DMS153 treated with DMSO at 0.1 percent for 48 hours (cell line): ENCODE measurements around the gene GNAQ.

Experiments
- DNase-seq: peaks from one replicate; lab custom pipeline; 2025; ENCODE audit not compliant: unreplicated experiment; lab: John Stamatoyannopoulos, UW

GNAQ gene

DNA sequence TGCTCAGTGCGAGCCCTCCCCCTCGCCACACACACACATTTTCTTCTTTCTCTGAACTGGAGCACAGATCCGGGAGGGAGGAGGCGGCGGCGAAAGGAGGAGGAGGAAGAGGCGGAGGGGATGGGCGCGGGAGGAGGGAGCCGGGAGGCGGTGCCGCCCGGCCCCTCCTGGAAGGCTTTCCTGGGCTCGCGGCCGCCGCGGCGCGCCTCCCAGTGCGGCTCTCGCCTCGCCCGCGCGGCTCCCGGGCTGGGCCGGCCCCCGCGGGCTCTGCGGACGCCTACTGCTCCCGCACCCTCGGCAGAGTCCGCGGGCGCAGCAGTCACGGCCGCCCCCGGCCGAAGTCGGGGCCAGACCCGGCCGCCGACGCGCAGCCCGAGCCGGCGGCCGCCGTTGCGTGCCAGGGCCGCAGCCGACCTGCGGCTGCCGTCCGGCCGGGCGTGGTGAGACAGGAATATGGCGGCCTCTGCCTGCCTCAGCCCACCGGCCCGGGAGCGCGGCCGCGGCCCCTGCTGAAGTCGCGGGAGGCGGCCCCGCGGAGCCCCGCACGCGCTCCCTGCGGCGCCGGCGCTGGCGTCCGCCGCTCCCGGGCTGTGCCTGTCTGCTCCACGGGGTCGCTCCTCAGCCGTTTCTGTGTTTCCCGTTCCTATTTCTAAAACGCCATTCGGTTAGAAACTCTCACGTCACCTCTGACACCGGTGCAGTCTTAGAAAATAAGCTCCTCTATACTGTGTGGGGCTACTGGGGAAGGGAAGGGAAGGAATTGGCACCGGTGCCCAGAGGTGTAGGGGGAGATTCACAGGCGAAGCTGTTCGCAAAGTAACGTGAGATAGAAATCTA, 500 bp upstream of the GNAQ start:
- peak; percentile 65 for DNase-seq

DNA sequence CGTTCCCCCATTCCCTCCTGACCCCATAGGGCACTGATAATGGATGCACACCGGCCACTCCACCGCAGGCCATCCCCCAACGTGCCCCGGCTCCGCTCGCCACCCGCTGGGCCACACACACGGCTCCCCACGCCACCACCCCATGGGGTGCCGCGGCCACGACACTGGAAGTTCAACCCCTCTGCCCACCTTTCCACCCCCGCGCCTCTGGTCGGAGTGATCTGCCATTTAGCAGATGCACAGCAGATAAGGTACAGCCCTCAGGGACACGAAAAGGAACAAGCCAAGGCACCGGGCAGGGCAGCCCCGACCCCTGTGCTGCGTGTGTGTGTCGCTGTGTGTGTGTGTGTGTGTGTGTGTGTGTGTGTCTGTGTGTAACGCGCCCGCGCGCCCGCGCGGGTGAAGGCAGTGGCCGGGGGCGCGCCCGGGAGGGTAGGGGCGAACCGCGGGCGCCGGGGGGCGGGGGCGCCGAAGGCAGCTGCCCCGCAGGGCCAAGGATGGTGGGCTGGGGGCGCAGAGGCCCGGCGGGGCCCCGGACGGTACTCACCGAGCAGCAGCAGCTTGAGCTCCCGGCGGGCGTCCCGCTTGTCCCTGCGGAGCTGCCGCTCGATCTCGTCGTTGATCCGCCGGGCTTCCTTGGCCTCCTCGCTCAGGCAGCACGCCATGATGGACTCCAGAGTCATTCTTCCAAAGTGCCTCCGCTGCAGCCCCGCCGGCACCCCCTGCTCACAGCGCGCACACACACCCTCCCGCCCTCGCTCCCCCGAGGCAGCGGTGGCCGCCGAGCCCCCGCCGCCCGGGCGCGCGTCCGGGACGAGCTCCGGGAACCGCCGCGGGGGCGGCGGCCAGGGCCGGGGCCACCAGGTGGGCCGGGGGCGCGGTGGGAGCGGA, 813 bp downstream of the GNAQ start:
- no peak for DNase-seq

GRCh38 chr9:78030296-78030552, 1.4 kb downstream of the GNAQ start:
- DNase-seq, result peak; percentile 46

DNA sequence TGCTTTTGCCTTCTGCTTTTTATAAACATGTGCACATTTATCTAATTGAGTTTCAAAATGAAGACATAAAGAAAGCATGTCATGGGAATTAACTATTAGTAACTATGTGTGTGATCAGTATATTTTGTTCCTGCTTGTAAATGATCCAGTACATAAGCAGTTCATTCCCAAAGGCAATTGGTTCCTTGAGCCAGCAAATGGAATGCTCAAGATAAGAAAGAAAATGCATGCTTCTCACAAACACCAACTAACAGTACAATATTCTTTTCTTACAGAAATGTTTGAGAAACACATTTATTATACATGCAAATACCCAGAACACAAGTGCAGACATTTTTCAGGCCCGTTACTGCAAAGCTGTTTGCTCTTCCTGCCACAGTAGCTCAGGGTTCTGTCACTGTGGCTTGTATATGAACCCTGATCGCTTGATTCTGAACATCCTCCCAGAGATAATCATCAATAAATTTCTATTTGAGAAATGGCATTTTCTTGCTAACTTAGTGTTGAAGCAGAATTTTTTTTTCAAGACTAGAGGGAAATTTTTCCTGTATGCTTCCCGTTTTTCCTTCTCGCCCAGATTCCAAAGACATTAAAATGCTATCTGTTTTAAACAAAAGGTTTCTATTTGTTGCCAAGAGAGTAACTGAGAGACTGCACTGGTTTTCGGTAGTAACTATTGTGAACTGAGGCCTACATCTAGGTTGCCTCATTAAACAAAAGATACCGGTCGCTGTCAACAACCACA, 1.9 kb downstream of the GNAQ start:
- peak; percentile 46 for DNase-seq

- no peak for DNase-seq
Measured at GRCh38 chr9:78028926-78029325, 2.7 kb downstream of the GNAQ start.

- no peak for DNase-seq
Measured at GRCh38 chr9:78026947-78027346, 4.7 kb downstream of the GNAQ start.

DNA sequence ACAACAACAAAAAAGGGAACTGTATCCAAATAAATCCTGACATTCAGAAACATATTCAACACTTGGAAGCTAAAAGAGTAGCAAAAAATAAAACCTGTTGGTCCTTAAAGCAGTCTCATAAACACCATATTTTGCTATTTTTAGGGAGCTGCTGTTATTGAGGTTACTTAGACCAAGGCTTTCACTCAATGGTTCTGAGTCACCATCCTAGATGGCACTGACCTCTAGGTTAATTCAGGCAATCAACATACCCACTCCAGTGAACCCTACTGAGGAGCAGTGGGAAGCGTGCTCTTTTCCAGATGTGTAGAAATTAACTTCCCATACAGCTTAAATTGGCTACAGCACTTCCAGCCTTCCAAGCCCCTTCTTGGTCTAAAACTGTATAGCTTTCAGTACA, 5.2 kb downstream of the GNAQ start:
- DNase-seq, result no peak

- DNase-seq, result no peak
Measured at GRCh38 chr9:78025186-78025585, 6.4 kb downstream of the GNAQ start.

DNA sequence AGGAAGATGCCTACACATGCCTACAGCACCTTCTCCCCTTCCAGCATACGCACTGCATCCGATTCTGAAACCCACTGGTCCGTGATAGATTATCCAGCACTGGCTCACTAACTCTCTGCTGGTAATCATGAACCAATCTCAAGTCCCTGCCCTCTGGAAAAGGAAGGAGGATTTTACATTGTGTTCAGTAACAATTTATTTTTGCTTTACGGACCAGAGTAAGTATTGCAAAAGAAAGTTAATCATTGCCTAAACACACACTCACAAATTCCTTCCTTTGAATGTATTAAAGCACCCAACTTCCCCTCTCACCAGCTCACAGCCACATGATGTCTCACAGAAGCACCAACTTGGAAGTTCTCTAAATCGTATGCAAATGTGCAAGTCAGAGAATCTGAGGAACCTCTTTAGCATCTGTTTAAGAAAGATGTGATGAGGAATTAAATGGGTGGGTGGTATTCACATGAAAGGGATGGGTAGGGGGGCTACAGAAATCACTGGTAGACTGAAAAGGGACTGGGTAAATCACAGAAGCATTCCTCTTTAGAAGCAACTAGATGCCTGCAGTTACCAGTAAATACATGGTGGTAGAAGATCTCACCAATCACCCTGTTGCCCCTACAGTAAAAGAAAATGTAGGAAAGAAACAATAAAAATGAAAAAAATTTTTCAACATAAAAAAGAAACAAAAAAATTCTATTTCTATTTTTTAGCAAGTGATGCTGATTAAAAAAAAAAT, 8.4 kb downstream of the GNAQ start:
- no peak for DNase-seq

GRCh38 chr9:78021697-78022096, 9.9 kb downstream of the GNAQ start:
- DNase-seq, result no peak

DNA sequence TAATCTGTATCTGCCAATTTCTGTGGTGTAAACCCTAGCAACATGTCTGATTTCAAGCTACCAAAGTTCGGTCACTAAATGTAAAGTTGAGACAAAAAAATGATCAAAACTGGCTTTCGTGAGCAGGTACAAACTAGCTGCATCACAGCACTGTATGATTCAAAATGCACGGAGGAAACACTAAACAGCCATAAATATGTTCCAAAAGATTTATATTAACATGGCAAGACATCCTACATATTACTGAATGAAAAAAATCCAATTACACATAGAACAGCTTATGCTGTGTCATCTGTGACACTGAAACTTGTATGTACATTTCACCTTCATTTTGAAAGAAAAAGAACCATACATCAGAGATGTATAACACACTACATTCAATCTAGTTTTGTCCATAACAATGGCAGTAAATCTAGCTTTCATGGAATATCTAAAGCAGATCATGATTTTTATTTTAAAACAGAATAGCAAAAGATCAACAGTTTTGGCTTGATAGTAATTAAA, 14.4 kb downstream of the GNAQ start:
- DNase-seq, result no peak

- no peak for DNase-seq
Measured at GRCh38 chr9:78015241-78015640, 16.4 kb downstream of the GNAQ start.

DNA sequence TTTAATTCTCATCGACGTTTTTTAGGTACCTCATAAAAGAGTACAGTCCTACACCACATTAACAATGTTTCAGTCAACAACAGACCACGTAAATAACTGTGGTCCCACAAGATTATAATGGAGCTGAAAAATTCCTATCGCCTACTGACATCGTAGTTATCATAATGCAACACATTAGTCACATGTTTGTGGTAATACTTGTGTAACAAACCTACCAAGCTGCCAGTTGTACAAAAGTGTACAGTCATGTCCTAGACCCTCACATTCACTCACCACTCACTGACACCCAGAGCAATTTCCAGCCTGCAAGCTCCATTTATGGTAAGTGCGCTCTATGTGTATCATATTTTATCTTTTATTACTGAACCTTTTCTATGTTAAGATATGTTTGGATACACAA, 16.8 kb downstream of the GNAQ start:
- DNase-seq, result no peak

GRCh38 chr9:78013934-78014333, 17.7 kb downstream of the GNAQ start:
- DNase-seq, result no peak

GRCh38 chr9:78011049-78011448, 20.6 kb downstream of the GNAQ start:
- DNase-seq, result no peak

GRCh38 chr9:78010445-78010844, 21.2 kb downstream of the GNAQ start:
- DNase-seq, result no peak

DNA sequence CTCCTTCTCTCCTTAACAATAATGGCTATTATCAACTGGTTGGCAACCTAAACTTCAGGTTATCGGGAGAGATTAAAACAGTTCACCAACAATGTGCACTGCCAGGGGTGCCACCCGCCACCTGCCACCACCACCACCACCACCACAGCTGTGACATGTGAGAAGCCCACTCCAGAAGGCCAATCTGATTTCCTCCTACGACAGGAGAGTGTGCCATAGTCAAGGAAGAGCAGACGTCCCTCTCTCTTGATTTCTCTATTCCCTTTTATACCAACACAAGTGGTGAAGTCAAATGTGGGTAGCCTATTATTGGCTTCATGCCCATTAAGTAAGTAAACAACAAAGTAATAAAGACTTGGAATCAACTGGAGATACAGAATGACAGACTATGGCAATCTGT, 22.4 kb downstream of the GNAQ start:
- no peak for DNase-seq

- DNase-seq, result no peak
Measured at GRCh38 chr9:78006734-78007133, 24.9 kb downstream of the GNAQ start.

- DNase-seq, result no peak
Measured at GRCh38 chr9:78005231-78006002, 26.2 kb downstream of the GNAQ start.
